Measurements from ENCODE around the gene TNK1. TPM values are rescaled to one million over a fixed set of nuclear protein-coding genes. Genes with fewer than 3 reads are reported as not detected.

The TNK1 gene
- total and polyA plus RNA-seq, 4 donors: 3.7 to 8.2 (median 5.7) TPM

- Histone ChIP-seq H3K9me3 (ENCODE audit: control insufficient read depth in 4 of 4, insufficient read depth in 3 of 4, low read length in 3 of 4) (no peaks in the 10 kb centered on the region), H3K36me3 (ENCODE audit: control insufficient read depth in 4 of 4, insufficient read depth in 4 of 4, low read length in 4 of 4) (no peaks in the 10 kb centered on the region), H3K4me1 (ENCODE audit: control insufficient read depth in 5 of 5, insufficient read depth in 5 of 5, low read length in 5 of 5) (peaks cover 0 to 36% (median 16%) of the 10 kb centered on the region in 5 donors), H3K27me3 (ENCODE audit: control insufficient read depth in 3 of 3, insufficient read depth in 3 of 3, low read length in 2 of 3) (peaks cover 0 to 52% (median 37%) of the 10 kb centered on the region in 3 donors), H3K4me3 (no peak overlapping the region), H3K9ac (ENCODE audit: insufficient read depth in 1 of 2, low read length in 2 of 2) (no peak overlapping the region), H3K27ac (ENCODE audit: low read depth in 1 of 2, low read length in 1 of 2) (no peak overlapping the region)
- DNase-seq (no peak), ATAC-seq (ENCODE audit: insufficient read depth, low FRiP score) (no peak)
- no peak for TF ChIP-seq CTCF (IDR thresholded peaks at IDR 0.05; ENCODE audit: control extremely low read depth, extremely low read depth)
- 41 to 56% methylated on average over 11 of the region's 11 CpGs for WGBS, 2 donors
Measured at GRCh38 chr17:7438656-7439460, 58.0 kb downstream of the TNK1 start.

Other genes starting within 250 kb of the TNK1 start
Only the 30 nearest of the 38 such genes appear.
- gene DLG4, start 161.3 kb upstream of the TNK1 start, total RNA-seq: 10 to 100 TPM; 17.1 to 20.1 TPM
- gene DLG4, start 161.3 kb upstream of the TNK1 start, polyA plus RNA-seq: 10 to 100 TPM; 10.0 to 13.4 TPM
- 100 to 1,000 TPM; 158 to 679 TPM for gene ACADVL, start 161.2 kb upstream of the TNK1 start, total RNA-seq
- gene ACADVL, start 161.2 kb upstream of the TNK1 start, polyA plus RNA-seq: 100 to 1,000 TPM; 412 to 774 TPM
- 10 to 100 TPM; 45.3 to 57.5 TPM for gene DVL2, start 146.6 kb upstream of the TNK1 start, total RNA-seq
- gene DVL2, start 146.6 kb upstream of the TNK1 start, polyA plus RNA-seq: 10 to 100 TPM; 22.2 to 25.1 TPM
- 10 to 100 TPM; 25.4 to 27.3 TPM for gene PHF23, start 141.6 kb upstream of the TNK1 start, total RNA-seq
- gene PHF23, start 141.6 kb upstream of the TNK1 start, polyA plus RNA-seq: 10 to 100 TPM; 27.2 to 40.5 TPM
- gene GABARAP, start 138.6 kb upstream of the TNK1 start, total RNA-seq: 100 to 1,000 TPM; 315 to 496 TPM
- gene GABARAP, start 138.6 kb upstream of the TNK1 start, polyA plus RNA-seq: 1,000 to 10,000 TPM in 1 of 2 donors, 100 to 1,000 TPM in 1; 874 to 1,149 TPM
- gene CTDNEP1, start 129.4 kb upstream of the TNK1 start, total RNA-seq: 100 to 1,000 TPM in 1 of 2 donors, 10 to 100 TPM in 1; 76.0 to 126 TPM
- 100 to 1,000 TPM in 1 of 2 donors, 10 to 100 TPM in 1; 72.5 to 105 TPM for gene CTDNEP1, start 129.4 kb upstream of the TNK1 start, polyA plus RNA-seq
- gene ELP5, start 128.9 kb upstream of the TNK1 start, total RNA-seq: 10 to 100 TPM; 19.8 to 39.3 TPM
- 10 to 100 TPM; 34.0 to 63.2 TPM for gene ELP5, start 128.9 kb upstream of the TNK1 start, polyA plus RNA-seq
- gene CLDN7, start 118.6 kb upstream of the TNK1 start, total RNA-seq: 100 to 1,000 TPM; 117 to 171 TPM
- gene CLDN7, start 118.6 kb upstream of the TNK1 start, polyA plus RNA-seq: 100 to 1,000 TPM; 119 to 199 TPM
- gene SLC2A4, start 99.4 kb upstream of the TNK1 start, total RNA-seq: 1 to 10 TPM; 1.2 to 2.0 TPM
- 1 to 10 TPM; 1.1 to 1.3 TPM for gene SLC2A4, start 99.4 kb upstream of the TNK1 start, polyA plus RNA-seq
- under 1 TPM; 0.28 to 0.57 TPM for gene YBX2, start 86.5 kb upstream of the TNK1 start, total RNA-seq
- gene YBX2, start 86.5 kb upstream of the TNK1 start, polyA plus RNA-seq: under 1 TPM; 0.03 to 0.53 TPM
- 100 to 1,000 TPM; 104 to 516 TPM for gene EIF5A, start 73.5 kb upstream of the TNK1 start, total RNA-seq
- gene EIF5A, start 73.5 kb upstream of the TNK1 start, polyA plus RNA-seq: 100 to 1,000 TPM; 596 to 607 TPM
- 10 to 100 TPM; 23.8 to 57.0 TPM for gene GPS2, start 65.7 kb upstream of the TNK1 start, total RNA-seq
- gene GPS2, start 65.7 kb upstream of the TNK1 start, polyA plus RNA-seq: 10 to 100 TPM; 68.6 to 71.6 TPM
- 10 to 100 TPM; 21.7 to 33.9 TPM for gene NEURL4, start 51.8 kb upstream of the TNK1 start, total RNA-seq
- 10 to 100 TPM; 17.3 to 27.0 TPM for gene NEURL4, start 51.8 kb upstream of the TNK1 start, polyA plus RNA-seq
- gene ACAP1, start 44.6 kb upstream of the TNK1 start, total RNA-seq: 10 to 100 TPM in 1 of 2 donors, 1 to 10 TPM in 1; 9.2 to 27.0 TPM
- gene ACAP1, start 44.6 kb upstream of the TNK1 start, polyA plus RNA-seq: 10 to 100 TPM; 17.2 to 39.4 TPM
- 10 to 100 TPM in 1 of 2 donors, 1 to 10 TPM in 1; 5.9 to 14.9 TPM for gene KCTD11, start 28.9 kb upstream of the TNK1 start, total RNA-seq
- gene KCTD11, start 28.9 kb upstream of the TNK1 start, polyA plus RNA-seq: 10 to 100 TPM; 11.1 to 14.1 TPM
- gene TMEM95, start 25.9 kb upstream of the TNK1 start, total RNA-seq: not detected
- gene TMEM95, start 25.9 kb upstream of the TNK1 start, polyA plus RNA-seq: not detected
- 10 to 100 TPM; 32.4 to 43.0 TPM for gene PLSCR3, start 13.4 kb downstream of the TNK1 start, total RNA-seq
- 10 to 100 TPM; 19.2 to 36.0 TPM for gene PLSCR3, start 13.4 kb downstream of the TNK1 start, polyA plus RNA-seq
- 10 to 100 TPM; 70.2 to 78.7 TPM for gene TMEM256, start 23.0 kb downstream of the TNK1 start, total RNA-seq
- 100 to 1,000 TPM in 1 of 2 donors, 10 to 100 TPM in 1; 71.6 to 247 TPM for gene TMEM256, start 23.0 kb downstream of the TNK1 start, polyA plus RNA-seq
- gene NLGN2, start 26.8 kb downstream of the TNK1 start, total RNA-seq: 10 to 100 TPM; 11.2 to 15.2 TPM
- gene NLGN2, start 26.8 kb downstream of the TNK1 start, polyA plus RNA-seq: 1 to 10 TPM; 5.0 to 5.1 TPM
- not detected for gene SPEM1, start 39.2 kb downstream of the TNK1 start, total RNA-seq
- not detected for gene SPEM1, start 39.2 kb downstream of the TNK1 start, polyA plus RNA-seq
- gene SPEM2, start 44.5 kb downstream of the TNK1 start, total RNA-seq: not detected
- gene SPEM2, start 44.5 kb downstream of the TNK1 start, polyA plus RNA-seq: not detected
- gene SPEM3, start 47.8 kb downstream of the TNK1 start, total RNA-seq: not detected
- not detected for gene SPEM3, start 47.8 kb downstream of the TNK1 start, polyA plus RNA-seq
- 1 to 10 TPM; 4.8 to 9.0 TPM for gene TMEM102, start 54.3 kb downstream of the TNK1 start, total RNA-seq
- 1 to 10 TPM; 5.5 to 8.4 TPM for gene TMEM102, start 54.3 kb downstream of the TNK1 start, polyA plus RNA-seq
- 1 to 10 TPM in 1 of 2 donors, under 1 TPM in 1; 0.52 to 3.5 TPM for gene FGF11, start 58.4 kb downstream of the TNK1 start, total RNA-seq
- gene FGF11, start 58.4 kb downstream of the TNK1 start, polyA plus RNA-seq: under 1 TPM; 0.47 to 0.79 TPM
- gene CHRNB1, start 64.0 kb downstream of the TNK1 start, total RNA-seq: 10 to 100 TPM; 10.5 to 10.7 TPM
- 10 to 100 TPM in 1 of 2 donors, 1 to 10 TPM in 1; 7.0 to 11.9 TPM for gene CHRNB1, start 64.0 kb downstream of the TNK1 start, polyA plus RNA-seq
- gene ZBTB4, start 98.5 kb downstream of the TNK1 start, total RNA-seq: 10 to 100 TPM; 40.4 to 56.4 TPM
- 10 to 100 TPM; 20.1 to 26.5 TPM for gene ZBTB4, start 98.5 kb downstream of the TNK1 start, polyA plus RNA-seq
- not detected for gene SLC35G6, start 100.4 kb downstream of the TNK1 start, total RNA-seq
- gene SLC35G6, start 100.4 kb downstream of the TNK1 start, polyA plus RNA-seq: not detected
- gene POLR2A, start 103.3 kb downstream of the TNK1 start, total RNA-seq: 100 to 1,000 TPM; 113 to 129 TPM
- 10 to 100 TPM; 37.8 to 40.9 TPM for gene POLR2A, start 103.3 kb downstream of the TNK1 start, polyA plus RNA-seq
- gene TNFSF12, start 168.0 kb downstream of the TNK1 start, total RNA-seq: 10 to 100 TPM; 15.1 to 46.5 TPM
- gene TNFSF12, start 168.0 kb downstream of the TNK1 start, polyA plus RNA-seq: 10 to 100 TPM; 35.4 to 72.2 TPM
- gene TNFSF13, start 177.7 kb downstream of the TNK1 start, total RNA-seq: 100 to 1,000 TPM in 1 of 2 donors, 10 to 100 TPM in 1; 48.7 to 140 TPM
- 100 to 1,000 TPM in 1 of 2 donors, 10 to 100 TPM in 1; 86.0 to 101 TPM for gene TNFSF13, start 177.7 kb downstream of the TNK1 start, polyA plus RNA-seq

Measured in lung (tissue), 12 donors.